Calu3 (cell line): ENCODE results near the gene CSNK1A1. TPM values are rescaled to one million over a fixed set of nuclear protein-coding genes. Genes with fewer than 3 reads are reported as not detected.
"Not testable (repeated sequence)": the region's sequence is repeated elsewhere in the genome, so short reads cannot be mapped to it uniquely, and the experiment has no call there.

Experiments
- BruUV-seq: library from RNA; stranded (reverse); fragments of 400-500 nt; replicated peaks from 2 replicates; lab custom pipeline; 2021; lab: Mats Ljungman, UMichigan
- CTCF ChIA-PET: fragments of 300-600 bp; sonication (Branson Sonifier 250); formaldehyde crosslinking; loops from one replicate; lab custom pipeline; 2022; ENCODE audit warnings: antibody characterized with exemption; lab: Charles Lee
- DNase-seq: peaks from one replicate; pipeline ENCODE4 v3.0.0; 2022
- H3K27ac Mint-ChIP-seq: one replicate; pipeline ENCODE4 v1.8.0; 2022; ENCODE audit warnings: mixed read lengths; ENCODE audit not compliant: unreplicated experiment
- H3K27me3 Mint-ChIP-seq: one replicate; pipeline ENCODE4 v1.8.0; 2022; ENCODE audit warnings: mixed read lengths; ENCODE audit not compliant: unreplicated experiment
- H3K36me3 Mint-ChIP-seq: one replicate; pipeline ENCODE4 v1.8.0; 2022; ENCODE audit warnings: mild to moderate bottlenecking, moderate library complexity, mixed read lengths; ENCODE audit not compliant: insufficient read depth, unreplicated experiment
- H3K4me1 Mint-ChIP-seq: one replicate; pipeline ENCODE4 v1.8.0; 2022; ENCODE audit warnings: mild to moderate bottlenecking, low read depth, mixed read lengths; ENCODE audit not compliant: unreplicated experiment
- H3K4me3 Mint-ChIP-seq: one replicate; pipeline ENCODE4 v1.8.0; 2022; ENCODE audit warnings: mild to moderate bottlenecking, low read depth, moderate library complexity, mixed read lengths; ENCODE audit not compliant: unreplicated experiment
- H3K9me3 Mint-ChIP-seq: one replicate; pipeline ENCODE4 v1.8.0; 2022; ENCODE audit warnings: low read depth, mixed read lengths; ENCODE audit not compliant: unreplicated experiment
- intact Hi-C: fragments of 100-400 bp; cut with micrococcal nuclease; formaldehyde crosslinking; loops from one replicate; pipeline ENCODE4 v1.10.0; 2022; ENCODE audit not compliant: unreplicated experiment
- total RNA-seq: library from RNA; stranded (reverse); gene quantifications from 2 replicates; pipeline ENCODE4 v1.2.3, GENCODE V29; 2022
- TF ChIP-seq, protein P1 (sequence below): fragments of 200-600 bp; IDR thresholded peaks from one replicate; pipeline ENCODE4 v1.8.0; 2022; ENCODE audit warnings: antibody characterized with exemption; ENCODE audit not compliant: unreplicated experiment

CSNK1A1 gene
- total RNA-seq, 1 experiment from 2014 or later: 377 TPM

DNA sequence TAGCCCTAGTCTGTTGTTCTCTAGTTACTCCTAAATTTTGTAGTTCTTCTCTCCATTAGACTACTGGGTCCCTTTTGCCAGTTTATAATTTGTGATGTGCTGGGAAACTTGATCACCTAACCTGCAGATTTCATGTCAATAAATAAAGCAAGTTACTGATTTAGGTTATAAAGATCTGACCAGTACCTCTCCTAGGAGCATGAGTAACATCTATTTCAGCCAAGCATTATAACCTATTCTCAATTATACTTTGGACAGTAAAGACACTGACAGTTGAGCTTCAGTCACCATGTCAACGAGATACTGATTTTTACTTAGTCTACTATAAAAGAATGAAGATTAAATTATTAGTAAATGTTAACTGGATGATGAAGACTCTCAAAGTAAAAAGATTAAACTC, 36.7 kb downstream of the CSNK1A1 start:
- CTCF ChIA-PET: no interaction called here
- H3K27me3 Mint-ChIP-seq: no peaks in the 10 kb centered on the region
- intact Hi-C loops: loop anchor here (2.0 to 5.0 kb wide), 2 partner anchors 14 to 33 kb away; no protein-coding TSS in a partner anchor
- H3K4me3 Mint-ChIP-seq: no peak overlapping the region
- DNase-seq: no peak
- H3K9me3 Mint-ChIP-seq: no peaks in the 10 kb centered on the region
- peaks cover 44% of the 10 kb centered on the region for H3K4me1 Mint-ChIP-seq
- H3K36me3 Mint-ChIP-seq: peaks cover 73% of the 10 kb centered on the region
- TF ChIP-seq, protein P1, sequence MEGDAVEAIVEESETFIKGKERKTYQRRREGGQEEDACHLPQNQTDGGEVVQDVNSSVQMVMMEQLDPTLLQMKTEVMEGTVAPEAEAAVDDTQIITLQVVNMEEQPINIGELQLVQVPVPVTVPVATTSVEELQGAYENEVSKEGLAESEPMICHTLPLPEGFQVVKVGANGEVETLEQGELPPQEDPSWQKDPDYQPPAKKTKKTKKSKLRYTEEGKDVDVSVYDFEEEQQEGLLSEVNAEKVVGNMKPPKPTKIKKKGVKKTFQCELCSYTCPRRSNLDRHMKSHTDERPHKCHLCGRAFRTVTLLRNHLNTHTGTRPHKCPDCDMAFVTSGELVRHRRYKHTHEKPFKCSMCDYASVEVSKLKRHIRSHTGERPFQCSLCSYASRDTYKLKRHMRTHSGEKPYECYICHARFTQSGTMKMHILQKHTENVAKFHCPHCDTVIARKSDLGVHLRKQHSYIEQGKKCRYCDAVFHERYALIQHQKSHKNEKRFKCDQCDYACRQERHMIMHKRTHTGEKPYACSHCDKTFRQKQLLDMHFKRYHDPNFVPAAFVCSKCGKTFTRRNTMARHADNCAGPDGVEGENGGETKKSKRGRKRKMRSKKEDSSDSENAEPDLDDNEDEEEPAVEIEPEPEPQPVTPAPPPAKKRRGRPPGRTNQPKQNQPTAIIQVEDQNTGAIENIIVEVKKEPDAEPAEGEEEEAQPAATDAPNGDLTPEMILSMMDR: no peak
- no peak overlapping the region for H3K27ac Mint-ChIP-seq
- no TSS peak for BruUV-seq

DNA sequence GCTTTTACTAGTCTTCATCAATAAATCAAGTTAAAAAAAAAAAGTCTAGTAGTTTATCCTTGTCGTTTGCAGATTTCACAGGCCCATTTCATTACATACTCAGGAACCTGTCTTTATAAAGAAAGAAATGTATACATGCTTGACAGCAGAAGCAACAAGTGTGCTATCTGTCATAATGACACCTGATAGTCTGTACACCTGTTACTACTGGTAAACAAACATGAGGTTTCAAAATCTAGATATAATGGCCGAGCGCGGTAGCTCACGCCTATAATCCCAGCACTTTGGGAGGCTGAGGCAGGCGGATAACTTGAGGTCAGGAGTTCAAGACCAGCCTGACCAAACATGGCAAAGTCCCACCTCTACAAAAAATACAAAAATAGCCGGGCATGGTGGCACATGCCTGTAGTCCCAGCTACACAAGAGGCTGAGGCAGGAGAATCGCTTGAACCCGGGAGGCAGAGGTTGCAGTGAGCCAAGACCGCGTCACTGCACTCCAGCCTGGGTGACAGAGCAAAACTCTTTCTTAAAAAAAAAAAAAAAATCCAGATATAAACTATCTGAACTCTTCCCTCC, 37.8 kb downstream of the CSNK1A1 start:
- H3K4me3 Mint-ChIP-seq, DNase-seq, H3K27me3 Mint-ChIP-seq, BruUV-seq, H3K9me3 Mint-ChIP-seq, CTCF ChIA-PET: not testable (repeated sequence)
- H3K4me1 Mint-ChIP-seq: peaks cover 34% of the 10 kb centered on the region
- peak overlapping the region; percentile 21 for H3K27ac Mint-ChIP-seq
- H3K36me3 Mint-ChIP-seq: peaks cover 68% of the 10 kb centered on the region
- intact Hi-C loops: loop anchor here (5.0 kb wide), 1 partner anchor 34 kb away; no protein-coding TSS in a partner anchor

DNA sequence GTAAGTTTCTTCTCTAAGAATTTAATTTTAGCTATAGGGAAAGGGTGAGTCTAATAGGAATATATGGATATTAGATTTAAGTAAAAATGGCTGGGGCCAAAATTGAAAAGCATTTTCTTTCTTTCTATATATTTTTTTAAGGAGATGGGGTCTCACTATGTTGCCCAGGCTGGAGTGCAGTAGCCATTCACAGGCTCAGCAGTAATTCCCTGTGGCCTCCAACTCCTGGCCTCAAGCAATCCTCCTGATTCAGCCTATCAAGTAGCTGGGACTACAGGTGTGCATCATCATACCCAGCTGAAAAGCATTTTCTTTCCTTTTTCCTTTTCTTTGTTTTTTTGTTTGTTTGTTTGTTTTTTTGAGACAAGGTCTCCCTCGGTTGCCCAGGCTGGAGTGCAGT, 41.1 kb downstream of the CSNK1A1 start:
- Mint-ChIP-seq H3K27ac (no peak overlapping the region), H3K27me3 (no peaks in the 10 kb centered on the region), H3K4me3 (no peak overlapping the region), H3K36me3 (peaks cover 71% of the 10 kb centered on the region), H3K9me3 (no peaks in the 10 kb centered on the region), H3K4me1 (peaks cover 11% of the 10 kb centered on the region)
- no TSS peak for BruUV-seq
- CTCF ChIA-PET: interaction anchor here (1.2 kb wide), 1 partner anchor 52 kb away, joined by 3 read pairs; no protein-coding TSS in a partner anchor
- no peak for DNase-seq
- intact Hi-C loops: loop anchor here (5.0 kb wide), 1 partner anchor 37 kb away; no protein-coding TSS in a partner anchor
- TF ChIP-seq, protein P1: no peak

DNA sequence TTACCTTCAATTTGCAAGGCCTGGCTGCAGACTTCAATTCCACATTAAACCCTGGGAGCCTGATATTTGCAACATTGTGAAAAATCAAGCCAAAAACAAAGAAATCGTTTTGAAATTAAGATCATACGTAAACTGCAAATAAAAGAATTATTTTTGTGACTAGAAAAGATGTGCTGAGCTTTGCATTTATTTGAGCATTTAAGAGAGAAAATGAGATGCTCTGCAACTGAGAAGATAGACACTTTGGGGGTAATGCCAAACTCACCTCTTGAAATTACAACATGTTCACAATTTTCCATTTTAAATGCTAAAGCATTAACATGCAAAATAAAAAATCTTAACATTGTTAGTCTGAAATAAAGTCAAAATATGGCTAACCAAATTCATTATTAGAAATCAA, 46.6 kb downstream of the CSNK1A1 start:
- no TSS peak for BruUV-seq
- no peaks in the 10 kb centered on the region for H3K27me3 Mint-ChIP-seq
- H3K36me3 Mint-ChIP-seq: peaks cover 87% of the 10 kb centered on the region
- no peaks in the 10 kb centered on the region for H3K4me1 Mint-ChIP-seq
- no peak overlapping the region for H3K27ac Mint-ChIP-seq
- CTCF ChIA-PET: no interaction called here
- intact Hi-C loops: no loop called here
- no peaks in the 10 kb centered on the region for H3K9me3 Mint-ChIP-seq
- H3K4me3 Mint-ChIP-seq: no peak overlapping the region
- TF ChIP-seq, protein P1: no peak
- DNase-seq: no peak

DNA sequence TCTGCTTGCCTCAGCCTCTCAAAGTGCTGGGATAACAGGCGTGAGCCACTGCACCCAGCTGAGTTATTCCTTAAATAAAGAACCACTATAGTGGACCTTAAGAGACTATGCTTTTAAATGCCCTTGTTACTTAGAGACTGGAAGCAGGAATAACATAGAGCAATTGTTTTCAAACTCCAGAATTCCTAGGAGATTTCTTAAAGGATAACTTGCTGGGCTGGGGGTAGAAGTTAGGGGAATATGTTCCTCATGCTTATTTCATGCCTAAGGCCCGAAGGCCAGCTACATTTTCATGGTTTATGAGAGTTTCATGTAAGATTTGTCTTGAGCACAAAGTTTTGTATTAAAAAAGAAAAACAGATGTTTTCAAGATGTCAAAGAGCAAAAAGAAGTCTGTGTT, 48.2 kb downstream of the CSNK1A1 start:
- Mint-ChIP-seq H3K9me3 (no peaks in the 10 kb centered on the region), H3K27me3 (no peaks in the 10 kb centered on the region), H3K4me1 (no peaks in the 10 kb centered on the region), H3K36me3 (peaks cover 85% of the 10 kb centered on the region), H3K4me3 (no peak overlapping the region), H3K27ac (no peak overlapping the region)
- no peak for DNase-seq
- TF ChIP-seq, protein P1: no peak
- CTCF ChIA-PET: no interaction called here
- intact Hi-C loops: no loop called here
- BruUV-seq: TSS peak; percentile 3
